ENCODE results near the gene ZBTB20.

The ZBTB20 gene

GRCh38 chr3:114550165-114550564 is 596.9 kb downstream of the ZBTB20 start:
- Histone ChIP-seq H3K27me3 (ENCODE audit: insufficient read depth, low read length, poor library complexity) (no peaks in the 10 kb centered on the region), H3K79me2 (ENCODE audit: insufficient read depth, low read length) (no peaks in the 10 kb centered on the region), H3K4me2 (ENCODE audit: insufficient read depth, low read length) (no peak overlapping the region), H2AFZ (ENCODE audit: low read depth, low read length) (no peak overlapping the region), H3K36me3 (ENCODE audit: insufficient read depth, low read length) (no peaks in the 10 kb centered on the region), H3K27ac (ENCODE audit: low read length) (no peak overlapping the region), H3K4me1 (ENCODE audit: insufficient read depth, low read length) (no peaks in the 10 kb centered on the region), H3K4me3 (ENCODE audit: low read depth in 1 of 2, low read length in 2 of 2) (no peak overlapping the region), H3K9me3 (ENCODE audit: insufficient read depth, low read length, severe bottlenecking) (no peaks in the 10 kb centered on the region), H3K9ac (ENCODE audit: low read depth, low read length) (no peak overlapping the region), H4K20me1 (ENCODE audit: insufficient read depth, low read length) (no peaks in the 10 kb centered on the region)
- ATAC-seq (ENCODE audit: insufficient read depth, low read depth) (no peak), DNase-seq (no peak)
- TF ChIP-seq EZH2 (IDR thresholded peaks at IDR 0.05; ENCODE audit: borderline replicate concordance, low read depth, low read length, severe bottlenecking) = no peak
- TF ChIP-seq, protein P1, sequence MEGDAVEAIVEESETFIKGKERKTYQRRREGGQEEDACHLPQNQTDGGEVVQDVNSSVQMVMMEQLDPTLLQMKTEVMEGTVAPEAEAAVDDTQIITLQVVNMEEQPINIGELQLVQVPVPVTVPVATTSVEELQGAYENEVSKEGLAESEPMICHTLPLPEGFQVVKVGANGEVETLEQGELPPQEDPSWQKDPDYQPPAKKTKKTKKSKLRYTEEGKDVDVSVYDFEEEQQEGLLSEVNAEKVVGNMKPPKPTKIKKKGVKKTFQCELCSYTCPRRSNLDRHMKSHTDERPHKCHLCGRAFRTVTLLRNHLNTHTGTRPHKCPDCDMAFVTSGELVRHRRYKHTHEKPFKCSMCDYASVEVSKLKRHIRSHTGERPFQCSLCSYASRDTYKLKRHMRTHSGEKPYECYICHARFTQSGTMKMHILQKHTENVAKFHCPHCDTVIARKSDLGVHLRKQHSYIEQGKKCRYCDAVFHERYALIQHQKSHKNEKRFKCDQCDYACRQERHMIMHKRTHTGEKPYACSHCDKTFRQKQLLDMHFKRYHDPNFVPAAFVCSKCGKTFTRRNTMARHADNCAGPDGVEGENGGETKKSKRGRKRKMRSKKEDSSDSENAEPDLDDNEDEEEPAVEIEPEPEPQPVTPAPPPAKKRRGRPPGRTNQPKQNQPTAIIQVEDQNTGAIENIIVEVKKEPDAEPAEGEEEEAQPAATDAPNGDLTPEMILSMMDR (IDR thresholded peaks at IDR 0.05; ENCODE audit: borderline replicate concordance, extremely low read depth, low read length, poor library complexity, severe bottlenecking) = no peak

- H3K36me3 ChIP-seq (ENCODE audit: insufficient read depth, low read length) = no peaks in the 10 kb centered on the region
- no peaks in the 10 kb centered on the region for H3K27me3 ChIP-seq (ENCODE audit: insufficient read depth, low read length, poor library complexity)
- no peaks in the 10 kb centered on the region for H3K9me3 ChIP-seq (ENCODE audit: insufficient read depth, low read length, severe bottlenecking)
- H2AFZ ChIP-seq (ENCODE audit: low read depth, low read length) = no peak overlapping the region
- DNase-seq (no peak), ATAC-seq (ENCODE audit: insufficient read depth, low read depth) (no peak)
- H3K4me3 ChIP-seq (ENCODE audit: low read depth in 1 of 2, low read length in 2 of 2) = no peak overlapping the region
- H3K9ac ChIP-seq (ENCODE audit: low read depth, low read length) = no peak overlapping the region
- H4K20me1 ChIP-seq (ENCODE audit: insufficient read depth, low read length) = no peaks in the 10 kb centered on the region
- no peaks in the 10 kb centered on the region for H3K79me2 ChIP-seq (ENCODE audit: insufficient read depth, low read length)
- no peaks in the 10 kb centered on the region for H3K4me1 ChIP-seq (ENCODE audit: insufficient read depth, low read length)
- TF ChIP-seq EZH2 (IDR thresholded peaks at IDR 0.05; ENCODE audit: borderline replicate concordance, low read depth, low read length, severe bottlenecking) = no peak
- TF ChIP-seq, protein P1 (IDR thresholded peaks at IDR 0.05; ENCODE audit: borderline replicate concordance, extremely low read depth, low read length, poor library complexity, severe bottlenecking) = no peak
- H3K4me2 ChIP-seq (ENCODE audit: insufficient read depth, low read length) = no peak overlapping the region
- H3K27ac ChIP-seq (ENCODE audit: low read length) = no peak overlapping the region
Observed at GRCh38 chr3:114545193-114545592, 601.9 kb downstream of the ZBTB20 start.

GRCh38 chr3:114542359-114542758 is 604.7 kb downstream of the ZBTB20 start:
- Histone ChIP-seq H3K4me3 (ENCODE audit: low read depth in 1 of 2, low read length in 2 of 2) (no peak overlapping the region), H3K79me2 (ENCODE audit: insufficient read depth, low read length) (no peaks in the 10 kb centered on the region), H3K9ac (ENCODE audit: low read depth, low read length) (no peak overlapping the region), H3K27me3 (ENCODE audit: insufficient read depth, low read length, poor library complexity) (no peaks in the 10 kb centered on the region), H3K27ac (ENCODE audit: low read length) (no peak overlapping the region), H3K4me2 (ENCODE audit: insufficient read depth, low read length) (no peak overlapping the region), H2AFZ (ENCODE audit: low read depth, low read length) (no peak overlapping the region), H3K4me1 (ENCODE audit: insufficient read depth, low read length) (no peaks in the 10 kb centered on the region), H3K36me3 (ENCODE audit: insufficient read depth, low read length) (no peaks in the 10 kb centered on the region), H4K20me1 (ENCODE audit: insufficient read depth, low read length) (no peaks in the 10 kb centered on the region), H3K9me3 (ENCODE audit: insufficient read depth, low read length, severe bottlenecking) (no peaks in the 10 kb centered on the region)
- DNase-seq (no peak), ATAC-seq (ENCODE audit: insufficient read depth, low read depth) (no peak)
- TF ChIP-seq, protein P1 (IDR thresholded peaks at IDR 0.05; ENCODE audit: borderline replicate concordance, extremely low read depth, low read length, poor library complexity, severe bottlenecking) = no peak

DNA sequence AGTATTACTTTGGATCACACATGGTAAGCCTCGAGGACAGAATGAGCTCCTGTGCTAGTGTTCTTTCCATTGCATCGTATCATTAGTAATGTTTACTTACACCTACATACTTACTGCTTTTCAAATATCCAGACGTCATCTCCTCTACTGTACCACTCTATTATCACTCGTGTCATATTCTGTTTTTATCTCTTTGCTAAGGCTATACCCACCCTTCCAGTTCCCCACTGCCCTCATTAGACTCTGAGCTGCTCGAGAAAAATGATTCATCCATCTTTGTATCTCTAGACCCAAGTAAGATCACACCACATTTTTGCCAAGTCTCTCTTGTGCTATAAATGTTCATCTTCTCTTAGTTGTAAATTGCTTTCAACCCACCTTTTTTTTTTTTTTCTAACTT is 607.6 kb downstream of the ZBTB20 start:
- Histone ChIP-seq H3K27ac (ENCODE audit: low read length) (no peak overlapping the region), H3K9me3 (ENCODE audit: insufficient read depth, low read length, severe bottlenecking) (no peaks in the 10 kb centered on the region), H3K9ac (ENCODE audit: low read depth, low read length) (no peak overlapping the region), H4K20me1 (ENCODE audit: insufficient read depth, low read length) (no peaks in the 10 kb centered on the region), H3K36me3 (ENCODE audit: insufficient read depth, low read length) (no peaks in the 10 kb centered on the region), H3K27me3 (ENCODE audit: insufficient read depth, low read length, poor library complexity) (no peaks in the 10 kb centered on the region), H2AFZ (ENCODE audit: low read depth, low read length) (no peak overlapping the region), H3K4me2 (ENCODE audit: insufficient read depth, low read length) (no peak overlapping the region), H3K4me1 (ENCODE audit: insufficient read depth, low read length) (no peaks in the 10 kb centered on the region), H3K4me3 (ENCODE audit: low read depth in 1 of 2, low read length in 2 of 2) (no peak overlapping the region), H3K79me2 (ENCODE audit: insufficient read depth, low read length) (no peaks in the 10 kb centered on the region)
- ATAC-seq (ENCODE audit: insufficient read depth, low read depth) (no peak), DNase-seq (no peak)
- TF ChIP-seq, protein P1 (IDR thresholded peaks at IDR 0.05; ENCODE audit: borderline replicate concordance, extremely low read depth, low read length, poor library complexity, severe bottlenecking) = no peak
- no peak for TF ChIP-seq EZH2 (IDR thresholded peaks at IDR 0.05; ENCODE audit: borderline replicate concordance, low read depth, low read length, severe bottlenecking)

Data from DND-41 (cell line).